Endothelial cell of umbilical vein (primary cell): ENCODE data around the gene EEF2K.

Experiments used
- GATA2 ChIP-seq: IDR thresholded peaks from 2 replicates; pipeline ENCODE4 v1.7.0; 2011; ENCODE audit warnings: low read depth, mild to moderate bottlenecking, moderate library complexity, mixed read lengths, low read length; ENCODE audit not compliant: insufficient read length, insufficient read depth
- JUN ChIP-seq: IDR thresholded peaks from 2 replicates; pipeline ENCODE4 v1.6.1; 2011; ENCODE audit warnings: borderline replicate concordance, low read depth; ENCODE audit not compliant: insufficient read length, insufficient read depth
- MYC ChIP-seq: IDR thresholded peaks from one replicate; pipeline ENCODE4 v1.6.1; 2011; ENCODE audit warnings: mild to moderate bottlenecking, low read depth, low read length
- POLR2A ChIP-seq: IDR thresholded peaks from 2 replicates; pipeline ENCODE4 v1.6.1; 2012; ENCODE audit warnings: low read depth, mild to moderate bottlenecking, control low read depth, low read length
- POLR2AphosphoS5 ChIP-seq: IDR thresholded peaks from 2 replicates; pipeline ENCODE4 v1.6.1; 2012; ENCODE audit warnings: low read depth, mild to moderate bottlenecking, control low read depth, low read length, moderate library complexity; ENCODE audit not compliant: insufficient read depth
- TF ChIP-seq, protein P1 (sequence below), 2 donors: IDR thresholded peaks; 1 replicate in 1 of 2; 2 replicates in 1 of 2; pipeline ENCODE4 v1.5.1; 2011; ENCODE audit warnings: low read length in 2 of 2, mild to moderate bottlenecking in 2 of 2, moderate library complexity in 2 of 2, control low read depth in 1 of 2, inconsistent platforms in 1 of 2, low read depth in 1 of 2; ENCODE audit not compliant: insufficient read depth in 1 of 2; ENCODE audit errors: extremely low read depth in 1 of 2

- TF ChIP-seq, protein P1, sequence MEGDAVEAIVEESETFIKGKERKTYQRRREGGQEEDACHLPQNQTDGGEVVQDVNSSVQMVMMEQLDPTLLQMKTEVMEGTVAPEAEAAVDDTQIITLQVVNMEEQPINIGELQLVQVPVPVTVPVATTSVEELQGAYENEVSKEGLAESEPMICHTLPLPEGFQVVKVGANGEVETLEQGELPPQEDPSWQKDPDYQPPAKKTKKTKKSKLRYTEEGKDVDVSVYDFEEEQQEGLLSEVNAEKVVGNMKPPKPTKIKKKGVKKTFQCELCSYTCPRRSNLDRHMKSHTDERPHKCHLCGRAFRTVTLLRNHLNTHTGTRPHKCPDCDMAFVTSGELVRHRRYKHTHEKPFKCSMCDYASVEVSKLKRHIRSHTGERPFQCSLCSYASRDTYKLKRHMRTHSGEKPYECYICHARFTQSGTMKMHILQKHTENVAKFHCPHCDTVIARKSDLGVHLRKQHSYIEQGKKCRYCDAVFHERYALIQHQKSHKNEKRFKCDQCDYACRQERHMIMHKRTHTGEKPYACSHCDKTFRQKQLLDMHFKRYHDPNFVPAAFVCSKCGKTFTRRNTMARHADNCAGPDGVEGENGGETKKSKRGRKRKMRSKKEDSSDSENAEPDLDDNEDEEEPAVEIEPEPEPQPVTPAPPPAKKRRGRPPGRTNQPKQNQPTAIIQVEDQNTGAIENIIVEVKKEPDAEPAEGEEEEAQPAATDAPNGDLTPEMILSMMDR (IDR thresholded peaks at IDR 0.05; ENCODE audit: extremely low read depth in 1 of 2, insufficient read depth in 1 of 2, low read depth in 1 of 2, low read length in 2 of 2): no peak
- no peak for TF ChIP-seq POLR2A
- TF ChIP-seq POLR2AphosphoS5: no peak
- peak; percentile 41 for TF ChIP-seq GATA2
- no peak for TF ChIP-seq MYC
- TF ChIP-seq JUN: no peak
These were observed 90.4 kb downstream of the EEF2K start for GRCh38 chr16:22296225-22297113.
